SK-N-SH (cell line): ENCODE results near the gene EFNA3. TPM values are rescaled to one million over a fixed set of nuclear protein-coding genes. Genes with fewer than 3 reads are reported as not detected.

Experiments used
- FOSL2 ChIP-seq: IDR thresholded peaks from 2 replicates; pipeline ENCODE4 v1.4.0; 2012; ENCODE audit warnings: low read depth, mild to moderate bottlenecking, moderate library complexity, borderline replicate concordance
- JUND ChIP-seq: IDR thresholded peaks from 2 replicates; pipeline ENCODE4 v1.4.0; 2012
- USF2 ChIP-seq: fragments of 150-350 bp; IDR thresholded peaks from 2 replicates; pipeline ENCODE4 v1.6.1; 2017; ENCODE audit warnings: antibody characterized with exemption, low read length, low read depth, borderline replicate concordance
- ZBTB33 ChIP-seq: IDR thresholded peaks from 2 replicates; pipeline ENCODE4 v1.4.0; 2012; ENCODE audit warnings: low read depth, borderline replicate concordance
- polyA plus RNA-seq, 3 experiments: library from polyadenylated mRNA; depleted of rRNA; stranded (reverse); fragments of >200 nt; gene quantifications; 2 replicates each; pipeline ENCODE4 v1.2.3, GENCODE V29; 2012
- small RNA-seq, 7 experiments: library from RNA; depleted of rRNA; stranded (forward); fragments of <200 nt; gene quantifications; one replicate each; pipeline ENCODE3, GENCODE V24; 2012

Gene EFNA3
- polyA plus RNA-seq, 1 of the 3 experiments (the other 2 are of a cell fraction): 6.0 TPM

GRCh38 chr1:155136748-155137147 lies 58.1 kb downstream of the EFNA3 start (continued):
- TF ChIP-seq FOSL2 (no peak), JUND (no peak), ZBTB33 (no peak), USF2 (no peak)

Small RNAs within 50 kb of the gene (small RNA-seq; reads per million reads assigned to genes)
- gene RF00019: 0 reads per million in 7 experiments

Other genes with a start within 250 kb of the EFNA3 start
- 0.10 and 0.16 TPM in 2 replicates for gene KCNN3, start 208.6 kb upstream of the EFNA3 start, polyA plus RNA-seq (2012; rRNA removed)
- 50.7 and 59.6 TPM in 2 replicates for gene PMVK, start 142.1 kb upstream of the EFNA3 start, polyA plus RNA-seq (2012; rRNA removed)
- 55.9 and 64.3 TPM in 2 replicates for gene PBXIP1, start 122.7 kb upstream of the EFNA3 start, polyA plus RNA-seq (2012; rRNA removed)
- 23.3 and 28.2 TPM in 2 replicates for gene PYGO2, start 117.1 kb upstream of the EFNA3 start, polyA plus RNA-seq (2012; rRNA removed)
- 338 and 395 TPM in 2 replicates for gene SHC1, start 108.1 kb upstream of the EFNA3 start, polyA plus RNA-seq (2012; rRNA removed)
- gene CKS1B, start 104.2 kb upstream of the EFNA3 start, polyA plus RNA-seq (2012; rRNA removed): 256 and 308 TPM in 2 replicates
- gene FLAD1, start 95.5 kb upstream of the EFNA3 start, polyA plus RNA-seq (2012; rRNA removed): 50.8 and 56.2 TPM in 2 replicates
- 0.26 TPM in 1 of 2 replicates, not detected in the other for gene LENEP, start 85.3 kb upstream of the EFNA3 start, polyA plus RNA-seq (2012; rRNA removed)
- gene ZBTB7B, start 76.0 kb upstream of the EFNA3 start, polyA plus RNA-seq (2012; rRNA removed): 15.7 and 22.1 TPM in 2 replicates
- 0.76 and 1.1 TPM in 2 replicates for gene DCST2, start 45.1 kb upstream of the EFNA3 start, polyA plus RNA-seq (2012; rRNA removed)
- gene DCST1, start 45.0 kb upstream of the EFNA3 start, polyA plus RNA-seq (2012; rRNA removed): not detected in 2 replicates
- gene ADAM15, start 27.5 kb upstream of the EFNA3 start, polyA plus RNA-seq (2012; rRNA removed): 60.1 and 64.1 TPM in 2 replicates
- gene EFNA4, start 15.1 kb upstream of the EFNA3 start, polyA plus RNA-seq (2012; rRNA removed): 15.9 and 17.7 TPM in 2 replicates
- gene EFNA1, start 49.0 kb downstream of the EFNA3 start, polyA plus RNA-seq (2012; rRNA removed): 14.4 and 15.3 TPM in 2 replicates
- 58.4 and 71.1 TPM in 2 replicates for gene SLC50A1, start 57.0 kb downstream of the EFNA3 start, polyA plus RNA-seq (2012; rRNA removed)
- 307 and 317 TPM in 2 replicates for gene DPM3, start 61.7 kb downstream of the EFNA3 start, polyA plus RNA-seq (2012; rRNA removed)
- gene KRTCAP2, start 94.5 kb downstream of the EFNA3 start, polyA plus RNA-seq (2012; rRNA removed): 203 and 238 TPM in 2 replicates
- 12.3 and 12.7 TPM in 2 replicates for gene TRIM46, start 95.0 kb downstream of the EFNA3 start, polyA plus RNA-seq (2012; rRNA removed)
- gene THBS3, start 129.1 kb downstream of the EFNA3 start, polyA plus RNA-seq (2012; rRNA removed): 124 and 162 TPM in 2 replicates
- 79.1 TPM in 2 replicates for gene MTX1, start 129.9 kb downstream of the EFNA3 start, polyA plus RNA-seq (2012; rRNA removed)
- gene ENTREP3, start 176.6 kb downstream of the EFNA3 start, polyA plus RNA-seq (2012; rRNA removed): 20.0 and 30.6 TPM in 2 replicates
- 193 and 225 TPM in 2 replicates for gene SCAMP3, start 183.5 kb downstream of the EFNA3 start, polyA plus RNA-seq (2012; rRNA removed)
- gene CLK2, start 194.7 kb downstream of the EFNA3 start, polyA plus RNA-seq (2012; rRNA removed): 76.7 and 81.8 TPM in 2 replicates
- 9.7 and 10.1 TPM in 2 replicates for gene HCN3, start 198.6 kb downstream of the EFNA3 start, polyA plus RNA-seq (2012; rRNA removed)
- 0.03 TPM in 1 of 2 replicates, not detected in the other for gene PKLR, start 222.6 kb downstream of the EFNA3 start, polyA plus RNA-seq (2012; rRNA removed)
- 126 and 142 TPM in 2 replicates for gene FDPS, start 230.0 kb downstream of the EFNA3 start, polyA plus RNA-seq (2012; rRNA removed)
- gene RUSC1, start 242.1 kb downstream of the EFNA3 start, polyA plus RNA-seq (2012; rRNA removed): 43.1 and 49.9 TPM in 2 replicates